Neural crest cell (in vitro differentiated cells): ENCODE measurements around the gene PHKG2. TPM values are rescaled to one million over a fixed set of nuclear protein-coding genes. Genes with fewer than 3 reads are reported as not detected.

Experiments
- DNase-seq: peaks from one replicate; pipeline ENCODE4 v3.0.0; 2021; ENCODE audit warnings: low read depth, mixed read lengths, low spot score
- H3K27ac Mint-ChIP-seq: one replicate; pipeline ENCODE4 v1.8.0; 2021; ENCODE audit warnings: mild to moderate bottlenecking, mixed read lengths; ENCODE audit not compliant: unreplicated experiment
- H3K27me3 Mint-ChIP-seq: 2 replicates; pipeline ENCODE4 v1.8.0; 2021; ENCODE audit warnings: low read depth, mild to moderate bottlenecking, mixed read lengths
- H3K36me3 Mint-ChIP-seq: 2 replicates; pipeline ENCODE4 v1.8.0; 2021; ENCODE audit warnings: low read depth, mild to moderate bottlenecking, mixed read lengths
- H3K4me1 Mint-ChIP-seq: 2 replicates; pipeline ENCODE4 v1.8.0; 2021; ENCODE audit warnings: mixed read lengths
- H3K4me3 Mint-ChIP-seq: one replicate; pipeline ENCODE4 v1.8.0; 2021; ENCODE audit warnings: mild to moderate bottlenecking, mixed read lengths
- H3K9me3 Mint-ChIP-seq: 2 replicates; pipeline ENCODE4 v1.8.0; 2021; ENCODE audit warnings: mixed read lengths
- total RNA-seq: library from RNA; stranded (reverse); gene quantifications from 2 replicates; pipeline ENCODE4 v1.2.1, GENCODE V29; 2021
- TF ChIP-seq, protein P1 (sequence below): fragments of 200-600 bp; sonication (generic); conservative IDR thresholded peaks from 2 replicates; pipeline ENCODE4 v1.5.0; 2021; ENCODE audit warnings: antibody characterized with exemption, mild to moderate bottlenecking

The PHKG2 gene
- total RNA-seq, 1 donor from 2014 or later: 39.2 TPM

DNA sequence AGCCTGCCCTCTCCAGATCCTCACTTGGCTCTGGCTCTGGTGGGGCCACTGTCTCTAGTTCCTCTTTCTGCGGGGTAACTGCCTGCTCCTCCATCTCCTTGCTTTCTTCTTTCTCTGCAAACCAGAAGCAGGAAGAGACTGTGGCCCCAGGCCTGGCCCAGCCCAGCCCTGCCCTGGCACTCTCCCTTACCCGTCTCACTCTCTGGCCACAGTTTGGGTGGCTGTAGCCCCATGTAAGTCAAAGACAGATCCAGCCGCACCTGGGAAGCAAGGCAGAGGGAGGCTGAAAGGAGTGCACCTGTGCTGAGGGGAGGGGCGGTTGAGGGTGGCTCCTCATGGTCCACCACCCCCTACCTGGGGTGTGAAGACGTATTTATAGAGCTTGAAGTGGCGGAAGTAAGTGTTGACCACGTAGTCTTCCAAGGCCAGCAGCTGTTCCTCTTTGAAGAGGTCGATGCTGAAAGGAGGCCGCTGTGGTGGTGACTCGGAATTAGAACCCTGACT, 10.8 kb downstream of the PHKG2 start:
- Mint-ChIP-seq H3K4me1 (peaks cover 28% of the 10 kb centered on the region), H3K4me3 (peak overlapping the region; percentile 97), H3K27me3 (no peaks in the 10 kb centered on the region), H3K36me3 (no peaks in the 10 kb centered on the region), H3K9me3 (no peaks in the 10 kb centered on the region), H3K27ac (no peak overlapping the region)
- no peak for DNase-seq
- TF ChIP-seq, protein P1, sequence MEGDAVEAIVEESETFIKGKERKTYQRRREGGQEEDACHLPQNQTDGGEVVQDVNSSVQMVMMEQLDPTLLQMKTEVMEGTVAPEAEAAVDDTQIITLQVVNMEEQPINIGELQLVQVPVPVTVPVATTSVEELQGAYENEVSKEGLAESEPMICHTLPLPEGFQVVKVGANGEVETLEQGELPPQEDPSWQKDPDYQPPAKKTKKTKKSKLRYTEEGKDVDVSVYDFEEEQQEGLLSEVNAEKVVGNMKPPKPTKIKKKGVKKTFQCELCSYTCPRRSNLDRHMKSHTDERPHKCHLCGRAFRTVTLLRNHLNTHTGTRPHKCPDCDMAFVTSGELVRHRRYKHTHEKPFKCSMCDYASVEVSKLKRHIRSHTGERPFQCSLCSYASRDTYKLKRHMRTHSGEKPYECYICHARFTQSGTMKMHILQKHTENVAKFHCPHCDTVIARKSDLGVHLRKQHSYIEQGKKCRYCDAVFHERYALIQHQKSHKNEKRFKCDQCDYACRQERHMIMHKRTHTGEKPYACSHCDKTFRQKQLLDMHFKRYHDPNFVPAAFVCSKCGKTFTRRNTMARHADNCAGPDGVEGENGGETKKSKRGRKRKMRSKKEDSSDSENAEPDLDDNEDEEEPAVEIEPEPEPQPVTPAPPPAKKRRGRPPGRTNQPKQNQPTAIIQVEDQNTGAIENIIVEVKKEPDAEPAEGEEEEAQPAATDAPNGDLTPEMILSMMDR: no peak

DNA sequence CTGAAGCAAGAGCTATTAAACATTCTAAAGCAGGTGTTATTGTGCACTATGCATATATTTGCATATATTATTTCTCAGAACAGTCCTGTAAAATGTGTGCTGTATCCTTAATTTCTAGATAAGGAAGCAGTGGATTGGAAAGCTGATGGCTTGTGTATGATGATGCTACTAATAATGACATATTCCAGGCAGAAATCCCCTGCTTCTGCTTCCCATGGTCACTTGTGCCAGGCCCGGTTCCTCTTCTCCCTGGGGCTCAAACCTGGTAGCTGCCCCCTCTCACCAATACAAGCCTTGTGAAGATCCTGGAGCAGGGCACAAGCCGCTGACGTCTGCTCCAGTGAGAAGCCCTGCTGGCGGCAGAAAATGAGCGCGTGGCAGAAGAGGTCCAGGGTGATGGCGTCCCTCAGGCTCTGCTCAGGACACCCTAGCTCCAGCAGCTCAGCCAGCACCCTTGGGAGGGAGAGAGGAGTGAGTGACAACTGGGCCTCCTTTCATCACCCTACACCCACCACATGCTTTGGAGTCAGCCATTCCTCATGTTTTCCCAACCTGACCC, 11.9 kb downstream of the PHKG2 start:
- Mint-ChIP-seq H3K36me3 (no peaks in the 10 kb centered on the region), H3K4me1 (peaks cover 28% of the 10 kb centered on the region), H3K27me3 (no peaks in the 10 kb centered on the region), H3K27ac (no peak overlapping the region), H3K4me3 (peak overlapping the region; percentile 97), H3K9me3 (no peaks in the 10 kb centered on the region)
- TF ChIP-seq, protein P1: no peak
- DNase-seq: no peak

DNA sequence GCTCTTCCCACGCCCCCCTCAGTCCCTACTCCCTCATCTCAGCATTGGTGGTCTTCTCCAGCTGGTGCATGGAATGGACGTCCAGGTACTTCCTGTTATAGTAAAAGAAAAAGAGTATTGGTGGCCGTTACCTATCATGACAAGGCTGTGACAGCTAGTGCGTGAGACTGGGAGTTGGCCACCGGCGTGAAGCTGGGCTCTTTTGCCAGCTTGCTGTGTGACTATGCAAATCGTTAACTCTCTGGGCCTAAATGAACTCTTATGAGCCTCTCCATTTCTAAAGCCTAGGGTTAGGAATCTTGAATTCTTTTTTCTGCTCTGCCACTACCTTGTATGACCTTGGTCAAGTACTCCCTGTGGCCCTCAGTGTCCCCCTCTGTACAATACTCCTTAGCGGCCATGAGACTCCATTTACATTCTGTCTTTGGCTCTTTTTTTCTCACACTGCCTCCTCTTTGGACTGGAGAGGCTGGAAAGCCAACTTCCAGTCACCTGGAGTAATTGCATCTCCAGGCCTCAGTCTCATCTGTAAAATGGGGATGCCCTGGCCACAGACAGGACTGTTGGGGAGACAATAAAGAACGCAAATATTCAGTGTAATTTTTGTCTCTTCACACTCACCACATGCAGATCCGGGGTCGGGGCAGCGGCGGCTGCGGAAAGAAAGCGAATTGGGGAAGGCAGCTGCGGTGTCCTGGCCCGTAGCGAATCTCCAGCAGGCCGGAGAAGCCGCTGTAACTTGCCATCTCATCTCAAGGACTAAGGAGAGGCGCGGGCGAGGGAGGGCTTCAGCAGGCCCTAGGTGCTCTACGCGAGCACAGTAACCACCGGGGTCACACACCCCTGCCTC, 12.6 kb downstream of the PHKG2 start:
- peaks cover 28% of the 10 kb centered on the region for H3K4me1 Mint-ChIP-seq
- H3K36me3 Mint-ChIP-seq: no peaks in the 10 kb centered on the region
- no peaks in the 10 kb centered on the region for H3K27me3 Mint-ChIP-seq
- H3K9me3 Mint-ChIP-seq: no peaks in the 10 kb centered on the region
- no peak for DNase-seq
- H3K4me3 Mint-ChIP-seq: peak overlapping the region; percentile 97
- TF ChIP-seq, protein P1: no peak
- H3K27ac Mint-ChIP-seq: peak overlapping the region; percentile 84

DNA sequence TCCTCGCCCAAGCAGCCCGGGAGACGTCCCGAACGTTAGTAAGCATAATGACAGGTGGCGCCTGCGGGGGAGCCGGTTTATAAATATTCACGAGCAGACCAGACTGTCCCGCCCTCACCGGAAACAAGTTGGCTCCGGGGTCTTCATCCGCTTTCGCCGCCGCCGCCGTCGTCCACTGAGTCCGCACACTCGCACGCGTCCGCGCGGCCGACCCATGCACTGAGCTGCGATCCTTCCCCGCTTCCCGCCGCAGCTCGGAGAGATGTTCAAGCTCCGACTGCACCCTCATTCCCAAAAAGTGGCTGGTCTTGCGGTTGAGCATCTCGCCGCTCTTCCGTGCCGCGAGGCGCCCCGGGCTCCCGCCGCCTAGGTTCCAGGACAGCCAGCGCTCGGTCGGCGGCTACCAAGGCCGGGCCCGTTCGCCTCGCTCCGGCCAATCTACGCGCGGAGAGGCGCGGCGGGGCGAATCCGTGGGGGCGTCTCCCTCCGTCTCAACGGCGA, 13.3 kb downstream of the PHKG2 start:
- Mint-ChIP-seq H3K4me3 (peak overlapping the region; percentile 97), H3K27ac (peak overlapping the region; percentile 94), H3K9me3 (no peaks in the 10 kb centered on the region), H3K27me3 (no peaks in the 10 kb centered on the region), H3K4me1 (peaks cover 28% of the 10 kb centered on the region), H3K36me3 (no peaks in the 10 kb centered on the region)
- peak; percentile 51 for DNase-seq
- TF ChIP-seq, protein P1: no peak

- Mint-ChIP-seq H3K27ac (peak within 1 kb of the TSS; percentile 97), H3K27me3 (no peaks in the 10 kb centered on the region), H3K9me3 (no peaks in the 10 kb centered on the region), H3K4me3 (peak within 1 kb of the TSS; percentile 97), H3K4me1 (peaks cover 28% of the 10 kb centered on the region), H3K36me3 (peaks cover 2% of the 10 kb centered on the region)
- peak; percentile 91 for DNase-seq
- TF ChIP-seq, protein P1: no peak
Observed at GRCh38 chr16:30761928-30762902, 14.0 kb downstream of the PHKG2 start, which contains the start of the genes CFAP119 and RNF40. TSS of gene CFAP119 (minus strand) at chr16:30762062. CDS start at chr16:30761748, 314 bp downstream. TSS of gene RNF40 (plus strand) at chr16:30762322. CDS start at chr16:30762546, 224 bp downstream.
